HG02798 (cell line): ENCODE results near the gene ZBTB40.

ENCODE experiments used
- ATAC-seq: cut with Tn5 transposase; IDR thresholded peaks from one replicate; pipeline ENCODE4 v1.9.1; 2021; ENCODE audit warnings: mild to moderate bottlenecking; ENCODE audit not compliant: unreplicated experiment, poor library complexity

The ZBTB40 gene

DNA sequence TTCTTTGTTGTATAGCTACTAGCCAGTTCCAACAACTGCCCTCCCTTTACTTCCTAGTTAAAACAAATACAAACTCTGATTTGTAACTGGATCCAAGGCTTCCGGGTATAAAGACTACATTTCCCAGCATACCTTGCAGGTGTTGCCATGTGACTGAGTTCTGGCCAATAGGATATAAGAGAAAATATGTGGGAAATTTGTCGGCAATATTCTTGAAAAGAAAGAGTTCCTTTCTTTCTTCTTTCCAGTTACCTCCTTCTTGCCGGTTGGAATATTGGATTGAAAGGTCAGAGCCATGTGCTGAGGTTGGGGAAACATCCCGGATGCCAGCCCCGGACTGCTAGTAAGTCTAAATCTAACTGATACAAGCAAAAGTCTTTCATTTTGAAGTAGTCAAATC, 23.0 kb upstream of the ZBTB40 start:
- no peak for ATAC-seq

DNA sequence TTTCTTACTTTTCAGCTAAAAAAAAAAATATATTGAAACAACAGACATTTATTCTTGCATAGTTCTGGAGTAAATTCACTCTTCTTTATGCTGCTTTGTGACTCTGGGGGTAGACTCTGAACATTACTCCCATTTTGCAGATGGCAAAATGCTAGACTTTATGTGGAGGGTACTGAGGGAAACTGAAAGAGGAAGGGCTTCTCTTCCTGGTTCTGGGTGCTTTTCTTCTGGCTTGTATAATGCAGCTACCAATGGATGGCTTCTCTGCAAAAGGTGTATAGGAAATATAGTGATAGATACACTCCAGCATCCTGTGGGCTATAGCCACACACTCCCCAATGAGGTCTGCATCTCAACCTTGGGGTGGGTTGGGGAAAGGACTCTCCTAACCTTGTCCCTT, 19.7 kb upstream of the ZBTB40 start:
- no peak for ATAC-seq

GRCh38 chr1:22434717-22435116, 16.9 kb upstream of the ZBTB40 start:
- ATAC-seq: no peak

GRCh38 chr1:22436948-22437347, 14.7 kb upstream of the ZBTB40 start:
- no peak for ATAC-seq

GRCh38 chr1:22437573-22437972, 14.1 kb upstream of the ZBTB40 start:
- ATAC-seq: no peak

DNA sequence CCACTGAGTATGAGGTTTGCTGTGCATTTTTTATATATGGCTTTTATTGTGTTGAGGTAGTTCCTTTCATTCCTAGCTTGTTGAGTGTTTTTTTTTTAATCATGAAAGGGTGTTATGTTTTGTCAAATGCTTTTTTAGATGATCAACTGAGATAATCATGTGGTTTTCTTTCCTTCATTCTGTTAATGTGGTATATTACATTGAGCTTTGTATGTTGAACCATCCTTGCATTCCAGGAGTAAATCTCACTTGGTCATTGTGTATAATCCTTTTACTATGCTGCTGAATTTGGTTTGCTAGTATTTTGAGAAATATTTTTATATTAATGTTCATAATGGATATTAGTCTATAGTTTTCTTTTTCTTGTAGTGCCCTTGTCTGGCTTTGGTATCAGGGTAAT, 11.1 kb upstream of the ZBTB40 start:
- ATAC-seq: no peak

- ATAC-seq: no peak
These were observed 9.3 kb upstream of the ZBTB40 start for GRCh38 chr1:22442212-22442894.

DNA sequence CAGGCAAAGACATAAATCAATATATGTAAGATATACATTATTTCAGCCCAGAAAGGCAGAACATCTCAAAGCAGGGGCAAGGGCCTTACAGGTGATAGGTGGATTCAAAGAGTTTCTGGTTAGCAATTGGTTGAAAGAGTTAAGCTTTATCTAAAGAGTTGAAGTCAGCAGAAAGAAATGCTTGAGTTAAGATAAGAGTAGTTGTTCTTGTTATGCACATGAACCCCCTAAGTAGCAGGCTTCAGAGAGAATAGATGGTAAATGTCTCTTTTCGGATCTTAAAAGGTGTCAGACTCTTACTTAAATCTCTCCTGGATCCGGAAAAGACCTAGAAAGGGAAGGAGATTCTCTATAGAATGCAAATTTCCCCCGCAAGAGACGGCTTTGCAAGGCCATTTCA, 8.3 kb upstream of the ZBTB40 start:
- ATAC-seq: no peak

DNA sequence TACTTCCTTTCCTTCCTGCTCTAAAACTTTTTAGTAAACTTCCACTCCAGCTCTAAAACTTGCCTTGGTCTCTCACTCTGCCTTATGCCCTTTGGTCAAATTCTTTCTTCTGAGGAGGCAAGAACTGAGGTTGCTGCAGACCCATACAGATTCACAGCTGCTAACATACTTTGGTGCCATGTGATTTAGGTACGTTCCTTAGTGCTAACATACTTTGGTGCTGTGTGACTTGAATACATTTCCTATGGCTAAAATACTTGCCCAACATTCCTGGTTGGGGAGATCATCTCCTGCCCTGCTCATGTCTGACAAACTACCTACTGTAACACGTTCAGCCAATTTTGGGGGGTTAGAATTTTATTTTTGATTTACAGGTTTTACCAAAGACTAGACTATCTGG, 6.8 kb upstream of the ZBTB40 start:
- no peak for ATAC-seq

DNA sequence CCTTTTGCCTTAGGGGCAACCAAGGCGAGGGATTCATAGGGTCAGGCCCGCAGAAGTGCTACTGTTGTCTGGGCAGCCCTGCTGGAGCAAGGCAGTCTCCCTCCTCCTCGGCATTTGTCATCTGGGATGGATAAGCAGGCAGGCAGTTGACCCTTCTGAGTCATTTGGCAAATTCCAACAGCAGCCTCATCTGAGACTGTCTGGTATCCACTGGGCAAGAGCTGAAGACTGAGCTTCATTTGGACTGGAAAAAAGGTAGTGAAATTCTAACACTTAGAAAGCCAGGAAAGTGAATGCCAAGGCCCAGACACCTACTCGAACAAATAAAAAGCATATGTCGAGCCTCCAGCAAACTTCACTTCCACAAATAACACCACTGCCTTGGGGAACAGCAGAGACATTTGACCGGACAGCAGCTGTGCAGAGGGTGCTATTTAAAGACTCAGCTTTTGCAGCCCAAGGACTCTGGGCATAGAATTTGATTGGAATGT, 4.0 kb upstream of the ZBTB40 start:
- ATAC-seq: no peak

DNA sequence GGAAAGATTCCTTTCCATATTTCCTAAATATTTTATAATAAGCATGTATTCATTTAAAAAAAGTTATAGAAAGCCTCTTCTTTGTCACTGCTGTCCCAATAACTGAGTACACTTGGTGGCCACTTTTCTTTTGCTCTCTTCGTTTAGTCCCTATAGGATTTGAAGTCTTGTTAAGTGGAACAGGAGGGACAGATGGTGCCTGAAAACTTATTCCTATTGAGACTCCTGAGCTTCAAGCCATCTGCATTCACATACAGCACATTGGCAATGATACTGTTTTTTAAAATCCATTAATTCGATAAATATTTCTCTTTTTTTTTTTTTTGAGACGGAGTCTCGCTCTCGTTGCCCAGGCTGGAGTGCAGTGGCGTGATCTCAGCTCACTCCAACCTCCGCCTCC, 2.0 kb upstream of the ZBTB40 start:
- no peak for ATAC-seq

- ATAC-seq: no peak
These were observed 1.2 kb upstream of the ZBTB40 start for GRCh38 chr1:22450351-22451021.

- ATAC-seq: peak; percentile 17
These were observed 868 bp downstream of the ZBTB40 start for GRCh38 chr1:22452481-22452957.

GRCh38 chr1:22453181-22453580, 1.5 kb downstream of the ZBTB40 start:
- ATAC-seq: no peak

DNA sequence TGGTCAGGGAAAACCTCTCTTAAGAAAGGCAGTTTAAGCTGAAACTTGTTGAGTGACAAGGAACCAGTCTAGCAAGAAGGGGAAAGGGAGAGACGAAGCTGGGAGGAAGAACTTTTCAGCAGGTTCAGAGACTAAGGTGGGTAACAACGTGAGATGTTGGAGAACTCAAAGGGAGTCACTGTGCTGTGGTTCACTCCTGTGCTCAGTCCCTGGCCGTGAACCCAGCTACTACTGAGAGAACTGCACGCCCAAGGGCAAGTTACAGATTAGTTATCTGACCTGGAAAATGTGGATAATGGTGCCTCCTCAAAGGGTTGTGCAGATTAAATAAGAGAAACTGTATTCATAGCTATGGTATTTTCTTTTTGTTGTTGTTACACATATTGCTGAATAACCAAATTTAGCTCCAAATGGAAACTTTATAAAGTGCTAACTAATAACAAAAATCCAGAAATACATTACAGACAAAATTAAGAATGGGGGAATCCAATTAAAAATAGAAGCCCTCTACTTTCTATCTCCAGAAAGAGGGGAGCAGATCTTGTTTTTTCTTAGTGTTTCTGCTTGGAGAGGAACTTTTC, 2.9 kb downstream of the ZBTB40 start:
- ATAC-seq: no peak

DNA sequence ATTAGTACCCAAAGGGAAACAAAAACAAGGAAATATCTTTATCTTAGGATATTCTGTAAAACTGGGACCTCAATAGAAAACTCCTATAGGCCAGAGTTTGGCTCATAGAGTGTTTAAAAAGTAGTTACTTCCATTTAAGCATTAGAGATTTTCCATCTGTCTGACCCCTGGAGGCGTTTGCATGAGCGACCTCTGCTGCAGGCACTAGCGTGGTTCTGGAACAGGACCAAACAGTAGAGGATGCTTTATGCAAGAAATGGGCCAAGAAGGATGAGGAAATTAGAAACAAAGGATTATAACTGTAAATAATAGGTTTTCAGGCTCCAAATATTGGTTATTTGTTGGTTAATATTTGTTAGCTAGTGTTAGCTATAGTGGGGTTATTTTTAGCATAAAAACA, 5.7 kb downstream of the ZBTB40 start:
- no peak for ATAC-seq

GRCh38 chr1:22457836-22458235, 6.2 kb downstream of the ZBTB40 start:
- no peak for ATAC-seq

GRCh38 chr1:22461100-22461499, 9.4 kb downstream of the ZBTB40 start:
- ATAC-seq: no peak

- ATAC-seq: no peak
These were observed 10.3 kb downstream of the ZBTB40 start for GRCh38 chr1:22461678-22462527.

- ATAC-seq: no peak
These were observed 11.3 kb downstream of the ZBTB40 start for GRCh38 chr1:22462928-22463327.
